ENCODE results near the gene HS3ST2. TPM values are rescaled to one million over a fixed set of nuclear protein-coding genes. Genes with fewer than 3 reads are reported as not detected.

Gene HS3ST2
- total RNA-seq, 1 experiment from 2014 or later = 0.61 TPM

GRCh38 chr16:22781480-22781879 lies 32.5 kb upstream of the HS3ST2 start:
- H3K4me1 Mint-ChIP-seq = peaks cover 15% of the 10 kb centered on the region
- peaks cover 9% of the 10 kb centered on the region; the same call in 1 of the 2 replicates for H3K9me3 Mint-ChIP-seq
- ChIA-PET POLR2A (no interaction called here), CTCF (no interaction called here)
- TF ChIP-seq ATF2 (CRISPR knock-in tag; IDR thresholded peaks at IDR 0.05; ENCODE audit: borderline replicate concordance, low read depth) (no peak), ATF1 (CRISPR knock-in tag; IDR thresholded peaks at IDR 0.05) (no peak), MAX (CRISPR knock-in tag; IDR thresholded peaks at IDR 0.05) (no peak), AR (CRISPR knock-in tag; IDR thresholded peaks at IDR 0.05) (no peak), ZNF232 (CRISPR knock-in tag; IDR thresholded peaks at IDR 0.05) (no peak)
- TF ChIP-seq, protein P1, sequence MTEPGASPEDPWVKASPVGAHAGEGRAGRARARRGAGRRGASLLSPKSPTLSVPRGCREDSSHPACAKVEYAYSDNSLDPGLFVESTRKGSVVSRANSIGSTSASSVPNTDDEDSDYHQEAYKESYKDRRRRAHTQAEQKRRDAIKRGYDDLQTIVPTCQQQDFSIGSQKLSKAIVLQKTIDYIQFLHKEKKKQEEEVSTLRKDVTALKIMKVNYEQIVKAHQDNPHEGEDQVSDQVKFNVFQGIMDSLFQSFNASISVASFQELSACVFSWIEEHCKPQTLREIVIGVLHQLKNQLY (CRISPR knock-in tag; IDR thresholded peaks at IDR 0.05) = no peak
- TF ChIP-seq, protein P2, sequence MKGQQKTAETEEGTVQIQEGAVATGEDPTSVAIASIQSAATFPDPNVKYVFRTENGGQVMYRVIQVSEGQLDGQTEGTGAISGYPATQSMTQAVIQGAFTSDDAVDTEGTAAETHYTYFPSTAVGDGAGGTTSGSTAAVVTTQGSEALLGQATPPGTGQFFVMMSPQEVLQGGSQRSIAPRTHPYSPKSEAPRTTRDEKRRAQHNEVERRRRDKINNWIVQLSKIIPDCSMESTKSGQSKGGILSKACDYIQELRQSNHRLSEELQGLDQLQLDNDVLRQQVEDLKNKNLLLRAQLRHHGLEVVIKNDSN (CRISPR knock-in tag; IDR thresholded peaks at IDR 0.05) = no peak
- no peak overlapping the region for H3K27ac Mint-ChIP-seq
- H3K27me3 Mint-ChIP-seq (ENCODE audit: low read depth) = no peaks in the 10 kb centered on the region; the same call in 1 of the 2 replicates
- H3K4me3 Mint-ChIP-seq = no peak overlapping the region
- no peaks in the 10 kb centered on the region for H3K36me3 Mint-ChIP-seq
- ATAC-seq = no peak
- no peak for DNase-seq (ENCODE audit: low spot score)

DNA sequence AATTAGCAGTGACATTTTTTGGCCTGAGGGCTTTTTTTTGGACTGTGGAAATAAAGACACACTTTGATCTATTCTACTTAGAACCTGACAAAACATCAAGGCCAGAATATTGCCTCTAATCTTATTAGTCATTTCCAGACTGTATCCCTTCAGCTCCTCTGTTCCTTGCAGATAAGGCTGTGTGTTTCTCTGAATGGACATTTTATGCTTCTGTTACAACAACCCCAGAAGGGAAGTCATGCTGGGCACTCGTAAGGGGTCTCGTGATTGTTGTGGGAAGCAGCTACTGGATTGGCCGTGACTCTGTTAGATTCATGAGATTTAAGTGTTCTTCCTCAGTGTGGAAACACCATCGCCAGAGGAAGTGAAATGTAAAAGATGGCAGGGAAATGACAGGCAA lies 31.6 kb upstream of the HS3ST2 start:
- Mint-ChIP-seq H3K27me3 (ENCODE audit: low read depth) (no peaks in the 10 kb centered on the region; the same call in 1 of the 2 replicates), H3K9me3 (peaks cover 9% of the 10 kb centered on the region; the same call in 1 of the 2 replicates), H3K4me3 (no peak overlapping the region), H3K27ac (no peak overlapping the region), H3K4me1 (peaks cover 15% of the 10 kb centered on the region), H3K36me3 (no peaks in the 10 kb centered on the region)
- no peak for DNase-seq (ENCODE audit: low spot score)
- ChIA-PET POLR2A (no interaction called here), CTCF (interaction anchor here (0.6 kb wide), 1 partner anchor 162 kb away, joined by 3 read pairs; no protein-coding TSS in a partner anchor)
- ATAC-seq = no peak
- TF ChIP-seq, protein P3, sequence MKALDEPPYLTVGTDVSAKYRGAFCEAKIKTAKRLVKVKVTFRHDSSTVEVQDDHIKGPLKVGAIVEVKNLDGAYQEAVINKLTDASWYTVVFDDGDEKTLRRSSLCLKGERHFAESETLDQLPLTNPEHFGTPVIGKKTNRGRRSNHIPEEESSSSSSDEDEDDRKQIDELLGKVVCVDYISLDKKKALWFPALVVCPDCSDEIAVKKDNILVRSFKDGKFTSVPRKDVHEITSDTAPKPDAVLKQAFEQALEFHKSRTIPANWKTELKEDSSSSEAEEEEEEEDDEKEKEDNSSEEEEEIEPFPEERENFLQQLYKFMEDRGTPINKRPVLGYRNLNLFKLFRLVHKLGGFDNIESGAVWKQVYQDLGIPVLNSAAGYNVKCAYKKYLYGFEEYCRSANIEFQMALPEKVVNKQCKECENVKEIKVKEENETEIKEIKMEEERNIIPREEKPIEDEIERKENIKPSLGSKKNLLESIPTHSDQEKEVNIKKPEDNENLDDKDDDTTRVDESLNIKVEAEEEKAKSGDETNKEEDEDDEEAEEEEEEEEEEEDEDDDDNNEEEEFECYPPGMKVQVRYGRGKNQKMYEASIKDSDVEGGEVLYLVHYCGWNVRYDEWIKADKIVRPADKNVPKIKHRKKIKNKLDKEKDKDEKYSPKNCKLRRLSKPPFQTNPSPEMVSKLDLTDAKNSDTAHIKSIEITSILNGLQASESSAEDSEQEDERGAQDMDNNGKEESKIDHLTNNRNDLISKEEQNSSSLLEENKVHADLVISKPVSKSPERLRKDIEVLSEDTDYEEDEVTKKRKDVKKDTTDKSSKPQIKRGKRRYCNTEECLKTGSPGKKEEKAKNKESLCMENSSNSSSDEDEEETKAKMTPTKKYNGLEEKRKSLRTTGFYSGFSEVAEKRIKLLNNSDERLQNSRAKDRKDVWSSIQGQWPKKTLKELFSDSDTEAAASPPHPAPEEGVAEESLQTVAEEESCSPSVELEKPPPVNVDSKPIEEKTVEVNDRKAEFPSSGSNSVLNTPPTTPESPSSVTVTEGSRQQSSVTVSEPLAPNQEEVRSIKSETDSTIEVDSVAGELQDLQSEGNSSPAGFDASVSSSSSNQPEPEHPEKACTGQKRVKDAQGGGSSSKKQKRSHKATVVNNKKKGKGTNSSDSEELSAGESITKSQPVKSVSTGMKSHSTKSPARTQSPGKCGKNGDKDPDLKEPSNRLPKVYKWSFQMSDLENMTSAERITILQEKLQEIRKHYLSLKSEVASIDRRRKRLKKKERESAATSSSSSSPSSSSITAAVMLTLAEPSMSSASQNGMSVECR (CRISPR knock-in tag; IDR thresholded peaks at IDR 0.05; ENCODE audit: borderline replicate concordance) = no peak
- TF ChIP-seq SP1 (CRISPR knock-in tag; conservative IDR thresholded peaks at IDR 0.05) (no peak), ATF1 (CRISPR knock-in tag; IDR thresholded peaks at IDR 0.05) (no peak), JAZF1 (CRISPR knock-in tag; IDR thresholded peaks at IDR 0.05) (no peak), ATF2 (CRISPR knock-in tag; IDR thresholded peaks at IDR 0.05; ENCODE audit: borderline replicate concordance, low read depth) (no peak), TEAD4 (CRISPR knock-in tag; IDR thresholded peaks at IDR 0.05) (no peak), PRDM15 (CRISPR knock-in tag; IDR thresholded peaks at IDR 0.05) (no peak)
- TF ChIP-seq, protein P4, sequence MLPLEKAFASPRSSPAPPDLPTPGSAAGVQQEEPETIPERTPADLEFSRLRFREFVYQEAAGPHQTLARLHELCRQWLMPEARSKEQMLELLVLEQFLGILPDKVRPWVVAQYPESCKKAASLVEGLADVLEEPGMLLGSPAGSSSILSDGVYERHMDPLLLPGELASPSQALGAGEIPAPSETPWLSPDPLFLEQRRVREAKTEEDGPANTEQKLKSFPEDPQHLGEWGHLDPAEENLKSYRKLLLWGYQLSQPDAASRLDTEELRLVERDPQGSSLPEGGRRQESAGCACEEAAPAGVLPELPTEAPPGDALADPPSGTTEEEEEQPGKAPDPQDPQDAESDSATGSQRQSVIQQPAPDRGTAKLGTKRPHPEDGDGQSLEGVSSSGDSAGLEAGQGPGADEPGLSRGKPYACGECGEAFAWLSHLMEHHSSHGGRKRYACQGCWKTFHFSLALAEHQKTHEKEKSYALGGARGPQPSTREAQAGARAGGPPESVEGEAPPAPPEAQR (CRISPR knock-in tag; IDR thresholded peaks at IDR 0.05) = no peak
- TF ChIP-seq, protein P5, sequence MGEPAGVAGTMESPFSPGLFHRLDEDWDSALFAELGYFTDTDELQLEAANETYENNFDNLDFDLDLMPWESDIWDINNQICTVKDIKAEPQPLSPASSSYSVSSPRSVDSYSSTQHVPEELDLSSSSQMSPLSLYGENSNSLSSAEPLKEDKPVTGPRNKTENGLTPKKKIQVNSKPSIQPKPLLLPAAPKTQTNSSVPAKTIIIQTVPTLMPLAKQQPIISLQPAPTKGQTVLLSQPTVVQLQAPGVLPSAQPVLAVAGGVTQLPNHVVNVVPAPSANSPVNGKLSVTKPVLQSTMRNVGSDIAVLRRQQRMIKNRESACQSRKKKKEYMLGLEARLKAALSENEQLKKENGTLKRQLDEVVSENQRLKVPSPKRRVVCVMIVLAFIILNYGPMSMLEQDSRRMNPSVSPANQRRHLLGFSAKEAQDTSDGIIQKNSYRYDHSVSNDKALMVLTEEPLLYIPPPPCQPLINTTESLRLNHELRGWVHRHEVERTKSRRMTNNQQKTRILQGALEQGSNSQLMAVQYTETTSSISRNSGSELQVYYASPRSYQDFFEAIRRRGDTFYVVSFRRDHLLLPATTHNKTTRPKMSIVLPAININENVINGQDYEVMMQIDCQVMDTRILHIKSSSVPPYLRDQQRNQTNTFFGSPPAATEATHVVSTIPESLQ (CRISPR knock-in tag; IDR thresholded peaks at IDR 0.05) = no peak
